Keratinocyte (primary cell): Measurements from ENCODE around the gene COL4A6.

Source experiments
- CTCF ChIP-seq, 3 experiments: IDR thresholded peaks in 1 of 3; conservative IDR thresholded peaks in 1 of 3; optimal IDR thresholded peaks in 1 of 3; 2 replicates in 2 of 3; 3 replicates in 1 of 3; pipeline versions ENCODE3 to v1.5.1; 2011; ENCODE audit warnings: low read length in 3 of 3, mild to moderate bottlenecking in 3 of 3, moderate library complexity in 2 of 3, control low read depth in 1 of 3, inconsistent platforms in 1 of 3; ENCODE audit not compliant: insufficient read depth in 2 of 3; ENCODE audit errors: extremely low read depth in 1 of 3
- EZH2 ChIP-seq: IDR thresholded peaks from one replicate; pipeline ENCODE4 v1.6.1; 2012; ENCODE audit warnings: inconsistent platforms, mild to moderate bottlenecking, low read length, moderate library complexity

GRCh38 chrX:108299704-108300103 is 138.5 kb downstream of the COL4A6 start:
- TF ChIP-seq CTCF (optimal IDR thresholded peaks at IDR 0.05 in 1 of 3, IDR thresholded peaks at IDR 0.05 in 1 of 3, conservative IDR thresholded peaks at IDR 0.05 in 1 of 3; ENCODE audit: extremely low read depth in 1 of 3, insufficient read depth in 2 of 3, low read length in 3 of 3) (no peak), EZH2 (no peak)
